ENCODE data around the gene ST3GAL5.

Gene ST3GAL5

GRCh38 chr2:85788603-85789002 is 100.2 kb downstream of the ST3GAL5 start:
- no peak for DNase-seq (ENCODE audit: low read depth)
- H3K4me3 ChIP-seq (ENCODE audit: low read length): no peak overlapping the region
- no peak for TF ChIP-seq CTCF (conservative IDR thresholded peaks at IDR 0.05; ENCODE audit: low read length)

GRCh38 chr2:85787981-85788340 is 100.8 kb downstream of the ST3GAL5 start:
- DNase-seq (ENCODE audit: low read depth): no peak

GRCh38 chr2:85787282-85787980 is 101.4 kb downstream of the ST3GAL5 start:
- TF ChIP-seq CTCF (conservative IDR thresholded peaks at IDR 0.05; ENCODE audit: low read length): no peak
- H3K4me3 ChIP-seq (ENCODE audit: low read length): no peak overlapping the region
- DNase-seq (ENCODE audit: low read depth): no peak

More at GRCh38 chr2:85787981-85788340, 100.8 kb downstream of the ST3GAL5 start:
- TF ChIP-seq CTCF (conservative IDR thresholded peaks at IDR 0.05; ENCODE audit: low read length): no peak
- H3K4me3 ChIP-seq (ENCODE audit: low read length): no peak overlapping the region

Measured in AG10803 (cell line).